ENCODE results near the gene CNTN6. TPM values are rescaled to one million over a fixed set of nuclear protein-coding genes. Genes with fewer than 3 reads are reported as not detected.

The CNTN6 gene
- total RNA-seq, 1 experiment from 2014 or later = not detected

DNA sequence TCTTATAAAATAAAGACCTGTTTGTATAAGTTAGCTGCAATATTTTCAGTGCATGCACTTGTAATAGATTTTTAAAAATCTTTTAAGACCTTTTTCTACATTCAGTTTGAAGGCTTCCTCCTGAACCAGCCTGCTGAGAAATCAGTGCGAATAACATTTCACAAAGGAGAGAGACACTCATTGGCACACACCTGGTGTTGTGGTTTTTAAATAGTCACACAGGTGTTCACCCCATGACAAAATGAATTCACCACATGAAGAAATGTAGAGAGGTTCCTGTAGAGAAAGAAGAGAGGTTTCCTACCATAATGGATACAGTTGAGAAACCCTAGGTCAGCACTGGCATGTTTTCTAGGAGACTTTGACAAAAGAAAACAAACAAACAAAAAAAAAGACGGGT, 237.3 kb downstream of the CNTN6 start:
- H4K20me1 ChIP-seq (ENCODE audit: control insufficient read depth, insufficient read depth, insufficient read length) = no peaks in the 10 kb centered on the region
- no peaks in the 10 kb centered on the region for H3K36me3 Mint-ChIP-seq (ENCODE audit: insufficient read depth in 1 of 3, low read depth in 3 of 3)
- no peak overlapping the region for H3K56ac ChIP-seq (ENCODE audit: insufficient read length, low read depth, low read length)
- H2BK20ac ChIP-seq (ENCODE audit: low read depth, low read length, poor library complexity, severe bottlenecking) = no peak overlapping the region
- H3K4me1 ChIP-seq (ENCODE audit: insufficient read depth, low read length) = no peaks in the 10 kb centered on the region
- H3K4ac ChIP-seq (ENCODE audit: low read depth, low read length) = no peak overlapping the region
- no peak overlapping the region for H4K8ac ChIP-seq (replicated peaks; ENCODE audit: insufficient read length, low read depth, low read length)
- H3K27ac ChIP-seq (ENCODE audit: insufficient read length, low read depth, low read length) = no peak overlapping the region
- H3K14ac ChIP-seq (ENCODE audit: insufficient read depth, low read length) = no peak overlapping the region
- H3K18ac ChIP-seq (ENCODE audit: insufficient read length, low read depth, low read length) = no peak overlapping the region
- H2BK15ac ChIP-seq (ENCODE audit: low read depth, low read length) = no peak overlapping the region
- H3K79me2 ChIP-seq (ENCODE audit: insufficient read depth, low read length) = no peaks in the 10 kb centered on the region
- H3K9me3 ChIP-seq (ENCODE audit: control insufficient read depth, low read depth, low read length) = no peaks in the 10 kb centered on the region
- no peak overlapping the region for H4K91ac ChIP-seq (ENCODE audit: insufficient read length, low read depth, low read length)
- H3K4me2 ChIP-seq (ENCODE audit: insufficient read depth, insufficient read length, low read length) = no peak overlapping the region
- H2BK12ac ChIP-seq (ENCODE audit: insufficient read length, low read depth, low read length) = no peak overlapping the region
- no peaks in the 10 kb centered on the region for H3K27me3 Mint-ChIP-seq (ENCODE audit: low read depth)
- peaks cover 9 to 21% of the 10 kb centered on the region in 2 experiments for H3K4me1 Mint-ChIP-seq
- DNase-seq = no peak
- H3K27me3 ChIP-seq (ENCODE audit: insufficient read depth, low read length) = no peaks in the 10 kb centered on the region
- H3K9me3 Mint-ChIP-seq = no peaks in the 10 kb centered on the region
- H3K27ac Mint-ChIP-seq = peak overlapping the region in 1 of 3 experiments; percentile 8; a peak in 1 of 7 replicates
- no peak overlapping the region for H3K23ac ChIP-seq (ENCODE audit: insufficient read length, low read depth, low read length)
- H3K4me3 Mint-ChIP-seq = no peak overlapping the region
- no peak overlapping the region for H3K9ac ChIP-seq (ENCODE audit: extremely low read depth, insufficient read length, low read length)
- H3T11ph ChIP-seq (ENCODE audit: low read length) = no peak overlapping the region
- no peak overlapping the region for H2AK5ac ChIP-seq (ENCODE audit: insufficient read length, low read length)
- H3K79me1 ChIP-seq (ENCODE audit: insufficient read depth, low read depth, low read length, poor library complexity, severe bottlenecking) = no peaks in the 10 kb centered on the region
- H3K23me2 ChIP-seq (ENCODE audit: insufficient read length, low read depth, low read length, poor library complexity, severe bottlenecking) = no peaks in the 10 kb centered on the region
- no peak for TF ChIP-seq CTCF (conservative IDR thresholded peaks at IDR 0.05)
- H2BK5ac ChIP-seq (ENCODE audit: insufficient read length, low read length) = no peak overlapping the region
- no peak overlapping the region for H2AFZ ChIP-seq (ENCODE audit: low read length)
- no peak overlapping the region for H2BK120ac ChIP-seq (ENCODE audit: low read depth, low read length, poor library complexity, severe bottlenecking)
- H4K5ac ChIP-seq (ENCODE audit: insufficient read length, low read depth, low read length) = no peak overlapping the region
- WGBS (ENCODE audit: extremely low coverage, insufficient read length, low lambda C conversion rate) = no CpG with 5 or more reads among the region's 2 CpGs
